Bronchial epithelial cell (primary cell): ENCODE results near the gene EFCAB13. TPM values are rescaled to one million over a fixed set of nuclear protein-coding genes. Genes with fewer than 3 reads are reported as not detected.
"Not testable (repeated sequence)": the region's sequence is repeated elsewhere in the genome, so short reads cannot be mapped to it uniquely, and the experiment has no call there.

Experiments used
- DNase-seq: peaks from one replicate; pipeline ENCODE4 v3.0.0-alpha.2; 2010; ENCODE audit warnings: low read depth
- FAIRE-seq: peaks from 2 replicates; lab custom pipeline; 2011; peaks lifted over from hg19 to GRCh38; lab: Jason Lieb, UNC
- H3K27me3 ChIP-seq: 2 replicates; pipeline ENCODE4 v1.5.1; 2011; ENCODE audit warnings: low read length; ENCODE audit not compliant: control insufficient read depth, insufficient read depth
- H3K36me3 ChIP-seq: 2 replicates; pipeline ENCODE4 v1.5.1; 2011; ENCODE audit warnings: low read length; ENCODE audit not compliant: control insufficient read depth, insufficient read depth
- H3K4me3 ChIP-seq: 2 replicates; pipeline ENCODE4 v1.5.1; 2011; ENCODE audit warnings: mild to moderate bottlenecking, low read depth, low read length, control low read depth
- CTCF ChIP-seq: IDR thresholded peaks from 2 replicates; pipeline ENCODE4 v1.5.1; 2011; ENCODE audit warnings: mild to moderate bottlenecking, moderate library complexity, low read length, control low read depth, inconsistent platforms; ENCODE audit not compliant: insufficient read depth, severe bottlenecking
- total RNA-seq: library from RNA; depleted of rRNA; stranded (reverse); fragments of >200 nt; gene quantifications from 2 replicates; pipeline ENCODE4 v1.2.1, GENCODE V29; 2014

The EFCAB13 gene
- total RNA-seq, 1 donor from 2014 or later, result 0.26 TPM

- DNase-seq (no peak), FAIRE-seq (no peak)
- Histone ChIP-seq H3K4me3 (peak overlapping the region; percentile 32), H3K27me3 (no peaks in the 10 kb centered on the region), H3K36me3 (no peaks in the 10 kb centered on the region)
- no peak for TF ChIP-seq CTCF
Measured at GRCh38 chr17:47423406-47424295, 99.9 kb downstream of the EFCAB13 start.

- not testable (repeated sequence) for H3K4me3 ChIP-seq, H3K27me3 ChIP-seq, DNase-seq, FAIRE-seq, H3K36me3 ChIP-seq
Measured at GRCh38 chr17:47425233-47425632, 101.5 kb downstream of the EFCAB13 start.

GRCh38 chr17:47425887-47426635 is 102.3 kb downstream of the EFCAB13 start:
- H3K36me3 ChIP-seq, H3K27me3 ChIP-seq, DNase-seq, FAIRE-seq, H3K4me3 ChIP-seq: not testable (repeated sequence)

GRCh38 chr17:47427985-47428384 is 104.2 kb downstream of the EFCAB13 start:
- FAIRE-seq (no peak), DNase-seq (no peak)
- Histone ChIP-seq H3K4me3 (no peak overlapping the region), H3K36me3 (no peaks in the 10 kb centered on the region), H3K27me3 (no peaks in the 10 kb centered on the region)
- no peak for TF ChIP-seq CTCF

- not testable (repeated sequence) for H3K27me3 ChIP-seq, DNase-seq, H3K36me3 ChIP-seq, H3K4me3 ChIP-seq, FAIRE-seq
Measured at GRCh38 chr17:47432240-47432639, 108.5 kb downstream of the EFCAB13 start.

- H3K36me3 ChIP-seq, result no peaks in the 10 kb centered on the region
- no peak for TF ChIP-seq CTCF
- DNase-seq (no peak), FAIRE-seq (no peak)
- H3K27me3 ChIP-seq, result no peaks in the 10 kb centered on the region
- H3K4me3 ChIP-seq, result no peak overlapping the region
Measured at GRCh38 chr17:47465165-47465564, 141.4 kb downstream of the EFCAB13 start.

- not testable (repeated sequence) for H3K4me3 ChIP-seq, H3K27me3 ChIP-seq, H3K36me3 ChIP-seq, FAIRE-seq, DNase-seq
Measured at GRCh38 chr17:47466976-47467375, 143.2 kb downstream of the EFCAB13 start.
